ENCODE data around the gene HMGCS2. TPM values are rescaled to one million over a fixed set of nuclear protein-coding genes. Genes with fewer than 3 reads are reported as not detected.

The HMGCS2 gene
- polyA plus RNA-seq, 1 of the 3 experiments (the other 2 are of a cell fraction) = not detected

DNA sequence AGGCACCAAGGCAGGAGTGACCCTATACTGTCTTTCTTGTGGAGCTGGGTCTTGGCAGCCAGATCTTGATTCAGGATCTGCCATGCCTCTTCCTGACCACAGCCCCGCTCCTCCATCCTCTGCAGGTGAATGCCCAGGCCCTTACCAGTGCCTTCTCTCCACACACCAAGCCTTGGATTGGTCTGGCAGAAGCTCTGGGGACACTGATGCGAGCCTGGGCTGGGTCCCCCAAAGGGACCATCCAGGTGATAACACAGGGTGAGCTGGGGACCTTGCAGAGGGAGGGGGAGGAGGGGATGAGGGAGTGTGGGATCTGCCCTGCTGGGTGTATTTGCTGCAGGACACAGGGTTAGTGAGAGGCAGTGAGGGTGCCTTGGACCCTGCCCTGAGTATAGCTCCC is 28.4 kb downstream of the HMGCS2 start:
- WGBS (ENCODE audit: low lambda C conversion rate) = 100% methylated on average over 1 of the region's 2 CpGs

DNA sequence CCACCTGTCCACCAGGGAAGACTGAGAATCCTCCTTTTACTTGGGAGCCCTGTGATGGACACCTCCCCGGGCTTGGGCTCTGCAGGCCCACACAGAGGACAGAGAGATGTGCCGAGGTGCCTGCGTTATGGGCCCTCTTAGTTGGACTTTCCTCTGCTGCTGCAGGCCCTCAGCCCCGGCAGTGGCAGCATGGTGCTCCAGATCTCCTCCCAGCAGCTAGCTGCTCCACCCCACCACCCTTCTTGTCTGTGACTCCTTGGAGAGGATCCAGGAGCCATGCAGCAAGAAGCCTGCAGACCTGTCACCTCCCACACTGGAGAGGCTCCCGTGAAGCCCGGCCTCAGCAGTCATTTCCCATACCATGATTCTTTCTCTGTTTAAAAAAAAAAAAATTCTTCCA is 29.6 kb downstream of the HMGCS2 start:
- ChIA-PET POLR2A (no interaction called here), CTCF (no interaction called here)
- WGBS (ENCODE audit: low lambda C conversion rate) = 86% methylated on average over 6 of the region's 6 CpGs
- no peak overlapping the region for H3K4me2 ChIP-seq
- H2AFZ ChIP-seq (ENCODE audit: low read depth) = no peak overlapping the region
- H3K36me3 ChIP-seq (replicated peaks in 1 of 2; ENCODE audit: control insufficient read depth in 1 of 2, insufficient read depth in 2 of 2, low read length in 1 of 2) = peaks cover 7 to 55% of the 10 kb centered on the region in 2 experiments
- no peaks in the 10 kb centered on the region for H4K20me1 ChIP-seq (ENCODE audit: insufficient read depth)
- no peaks in the 10 kb centered on the region for H3K79me2 ChIP-seq (ENCODE audit: insufficient read depth)
- H3K4me1 ChIP-seq (ENCODE audit: control insufficient read depth in 1 of 2, insufficient read depth in 2 of 2, low read depth in 1 of 2, low read length in 1 of 2) = peaks cover 0 to 9% of the 10 kb centered on the region in 2 experiments; a peak in 1 of 4 replicates
- no peaks in the 10 kb centered on the region for H3K9me2 ChIP-seq
- H3K27ac ChIP-seq (ENCODE audit: low read depth in 2 of 2, low read length in 1 of 2) = no peak overlapping the region; a peak in 1 of 4 replicates
- DNase-seq = no peak
- H3K27me3 ChIP-seq (ENCODE audit: insufficient read depth) = no peaks in the 10 kb centered on the region
- H3K9ac ChIP-seq = no peak overlapping the region
- H3K9me3 ChIP-seq = no peaks in the 10 kb centered on the region
- H3K4me3 ChIP-seq (ENCODE audit: low read depth in 2 of 2, low read length in 1 of 2) = no peak overlapping the region
- no peaks in the 10 kb centered on the region for H3F3A ChIP-seq (replicated peaks; ENCODE audit: insufficient read depth)
- TF ChIP-seq SMC3 (IDR thresholded peaks at IDR 0.05; ENCODE audit: low read depth, low read length) (no peak), FOXM1 (IDR thresholded peaks at IDR 0.05; ENCODE audit: low read depth) (no peak), CHD2 (IDR thresholded peaks at IDR 0.05; ENCODE audit: low read length, partially characterized antibody) (no peak), NRF1 (IDR thresholded peaks at IDR 0.05; ENCODE audit: low read depth, low read length) (no peak), GATA2 (CRISPR knock-in tag; IDR thresholded peaks at IDR 0.05) (no peak), TEAD4 (IDR thresholded peaks at IDR 0.05; ENCODE audit: borderline replicate concordance, insufficient read depth) (no peak), GABPA (IDR thresholded peaks at IDR 0.05; ENCODE audit: low read depth) (no peak), TCF12 (IDR thresholded peaks at IDR 0.05) (no peak), EZH2phosphoT487 (IDR thresholded peaks at IDR 0.05; ENCODE audit: borderline replicate concordance, low read depth) (no peak), TAF1 (IDR thresholded peaks at IDR 0.05; ENCODE audit: borderline replicate concordance, low read depth, low read length) (no peak), RFX5 (IDR thresholded peaks at IDR 0.05; ENCODE audit: low read length) (no peak), YY1 (IDR thresholded peaks at IDR 0.05; ENCODE audit: low read depth) (no peak)
- TF ChIP-seq, protein P1, sequence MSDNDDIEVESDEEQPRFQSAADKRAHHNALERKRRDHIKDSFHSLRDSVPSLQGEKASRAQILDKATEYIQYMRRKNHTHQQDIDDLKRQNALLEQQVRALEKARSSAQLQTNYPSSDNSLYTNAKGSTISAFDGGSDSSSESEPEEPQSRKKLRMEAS (IDR thresholded peaks at IDR 0.05; ENCODE audit: low read depth) = no peak
- TF ChIP-seq, protein P2, sequence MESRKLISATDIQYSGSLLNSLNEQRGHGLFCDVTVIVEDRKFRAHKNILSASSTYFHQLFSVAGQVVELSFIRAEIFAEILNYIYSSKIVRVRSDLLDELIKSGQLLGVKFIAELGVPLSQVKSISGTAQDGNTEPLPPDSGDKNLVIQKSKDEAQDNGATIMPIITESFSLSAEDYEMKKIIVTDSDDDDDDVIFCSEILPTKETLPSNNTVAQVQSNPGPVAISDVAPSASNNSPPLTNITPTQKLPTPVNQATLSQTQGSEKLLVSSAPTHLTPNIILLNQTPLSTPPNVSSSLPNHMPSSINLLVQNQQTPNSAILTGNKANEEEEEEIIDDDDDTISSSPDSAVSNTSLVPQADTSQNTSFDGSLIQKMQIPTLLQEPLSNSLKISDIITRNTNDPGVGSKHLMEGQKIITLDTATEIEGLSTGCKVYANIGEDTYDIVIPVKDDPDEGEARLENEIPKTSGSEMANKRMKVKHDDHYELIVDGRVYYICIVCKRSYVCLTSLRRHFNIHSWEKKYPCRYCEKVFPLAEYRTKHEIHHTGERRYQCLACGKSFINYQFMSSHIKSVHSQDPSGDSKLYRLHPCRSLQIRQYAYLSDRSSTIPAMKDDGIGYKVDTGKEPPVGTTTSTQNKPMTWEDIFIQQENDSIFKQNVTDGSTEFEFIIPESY (IDR thresholded peaks at IDR 0.05; ENCODE audit: borderline replicate concordance, low read depth) = no peak
- TF ChIP-seq, protein P3, sequence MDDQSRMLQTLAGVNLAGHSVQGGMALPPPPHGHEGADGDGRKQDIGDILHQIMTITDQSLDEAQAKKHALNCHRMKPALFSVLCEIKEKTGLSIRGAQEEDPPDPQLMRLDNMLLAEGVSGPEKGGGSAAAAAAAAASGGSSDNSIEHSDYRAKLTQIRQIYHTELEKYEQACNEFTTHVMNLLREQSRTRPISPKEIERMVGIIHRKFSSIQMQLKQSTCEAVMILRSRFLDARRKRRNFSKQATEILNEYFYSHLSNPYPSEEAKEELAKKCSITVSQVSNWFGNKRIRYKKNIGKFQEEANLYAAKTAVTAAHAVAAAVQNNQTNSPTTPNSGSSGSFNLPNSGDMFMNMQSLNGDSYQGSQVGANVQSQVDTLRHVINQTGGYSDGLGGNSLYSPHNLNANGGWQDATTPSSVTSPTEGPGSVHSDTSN (IDR thresholded peaks at IDR 0.05) = no peak

More for the DNA sequence above, 28.4 kb downstream of the HMGCS2 start:
- TF ChIP-seq, protein P4, sequence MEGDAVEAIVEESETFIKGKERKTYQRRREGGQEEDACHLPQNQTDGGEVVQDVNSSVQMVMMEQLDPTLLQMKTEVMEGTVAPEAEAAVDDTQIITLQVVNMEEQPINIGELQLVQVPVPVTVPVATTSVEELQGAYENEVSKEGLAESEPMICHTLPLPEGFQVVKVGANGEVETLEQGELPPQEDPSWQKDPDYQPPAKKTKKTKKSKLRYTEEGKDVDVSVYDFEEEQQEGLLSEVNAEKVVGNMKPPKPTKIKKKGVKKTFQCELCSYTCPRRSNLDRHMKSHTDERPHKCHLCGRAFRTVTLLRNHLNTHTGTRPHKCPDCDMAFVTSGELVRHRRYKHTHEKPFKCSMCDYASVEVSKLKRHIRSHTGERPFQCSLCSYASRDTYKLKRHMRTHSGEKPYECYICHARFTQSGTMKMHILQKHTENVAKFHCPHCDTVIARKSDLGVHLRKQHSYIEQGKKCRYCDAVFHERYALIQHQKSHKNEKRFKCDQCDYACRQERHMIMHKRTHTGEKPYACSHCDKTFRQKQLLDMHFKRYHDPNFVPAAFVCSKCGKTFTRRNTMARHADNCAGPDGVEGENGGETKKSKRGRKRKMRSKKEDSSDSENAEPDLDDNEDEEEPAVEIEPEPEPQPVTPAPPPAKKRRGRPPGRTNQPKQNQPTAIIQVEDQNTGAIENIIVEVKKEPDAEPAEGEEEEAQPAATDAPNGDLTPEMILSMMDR (IDR thresholded peaks at IDR 0.05) = no peak
- no peak for TF ChIP-seq ELF1 (IDR thresholded peaks at IDR 0.05)
- no peak for TF ChIP-seq CHD2 (IDR thresholded peaks at IDR 0.05; ENCODE audit: low read length, partially characterized antibody)
- no peak for TF ChIP-seq MEF2A (IDR thresholded peaks at IDR 0.05; ENCODE audit: borderline replicate concordance, low read depth)
- no peak for TF ChIP-seq MXI1 (IDR thresholded peaks at IDR 0.05; ENCODE audit: low read depth, low read length)
- TF ChIP-seq EP300 (IDR thresholded peaks at IDR 0.05; ENCODE audit: borderline replicate concordance in 1 of 2, low read depth in 1 of 2, low read length in 1 of 2) = no peak
- TF ChIP-seq NRF1 (IDR thresholded peaks at IDR 0.05; ENCODE audit: low read depth, low read length) = no peak
- no peaks in the 10 kb centered on the region for H3K27me3 ChIP-seq (ENCODE audit: insufficient read depth)
- H3K27ac ChIP-seq (ENCODE audit: low read depth in 2 of 2, low read length in 1 of 2) = no peak overlapping the region
- no peak overlapping the region for H3K9ac ChIP-seq
- no peaks in the 10 kb centered on the region for H4K20me1 ChIP-seq (ENCODE audit: insufficient read depth)
- no peaks in the 10 kb centered on the region for H3K9me3 ChIP-seq
- no peak overlapping the region for H2AFZ ChIP-seq (ENCODE audit: low read depth)
- H3K79me2 ChIP-seq (ENCODE audit: insufficient read depth) = no peaks in the 10 kb centered on the region
- H3K4me1 ChIP-seq (ENCODE audit: control insufficient read depth in 1 of 2, insufficient read depth in 2 of 2, low read depth in 1 of 2, low read length in 1 of 2) = peaks cover 0 to 9% of the 10 kb centered on the region in 2 experiments; a peak in 1 of 4 replicates
- peaks cover 7 to 45% of the 10 kb centered on the region in 2 experiments for H3K36me3 ChIP-seq (replicated peaks in 1 of 2; ENCODE audit: control insufficient read depth in 1 of 2, insufficient read depth in 2 of 2, low read length in 1 of 2)
- H3F3A ChIP-seq (replicated peaks; ENCODE audit: insufficient read depth) = no peaks in the 10 kb centered on the region
- no peak for DNase-seq
- H3K4me3 ChIP-seq (ENCODE audit: low read depth in 2 of 2, low read length in 1 of 2) = no peak overlapping the region
- POLR2A ChIA-PET = no interaction called here
- H3K4me2 ChIP-seq = no peak overlapping the region
- H3K9me2 ChIP-seq = no peaks in the 10 kb centered on the region
- CTCF ChIA-PET = interaction anchor here (1.1 kb wide), 1 partner anchor 129 kb away, joined by 3 read pairs; no protein-coding TSS in a partner anchor

Data from SK-N-SH (cell line).